Ishikawa (cell line): ENCODE data around the gene TGFBI.

ENCODE experiments used
- FOXM1 ChIP-seq: IDR thresholded peaks from 2 replicates; pipeline ENCODE4 v1.6.1; 2012; ENCODE audit warnings: low read depth, borderline replicate concordance
- TF ChIP-seq, protein P1 (sequence below): IDR thresholded peaks from 2 replicates; pipeline ENCODE4 v1.6.1; 2012

DNA sequence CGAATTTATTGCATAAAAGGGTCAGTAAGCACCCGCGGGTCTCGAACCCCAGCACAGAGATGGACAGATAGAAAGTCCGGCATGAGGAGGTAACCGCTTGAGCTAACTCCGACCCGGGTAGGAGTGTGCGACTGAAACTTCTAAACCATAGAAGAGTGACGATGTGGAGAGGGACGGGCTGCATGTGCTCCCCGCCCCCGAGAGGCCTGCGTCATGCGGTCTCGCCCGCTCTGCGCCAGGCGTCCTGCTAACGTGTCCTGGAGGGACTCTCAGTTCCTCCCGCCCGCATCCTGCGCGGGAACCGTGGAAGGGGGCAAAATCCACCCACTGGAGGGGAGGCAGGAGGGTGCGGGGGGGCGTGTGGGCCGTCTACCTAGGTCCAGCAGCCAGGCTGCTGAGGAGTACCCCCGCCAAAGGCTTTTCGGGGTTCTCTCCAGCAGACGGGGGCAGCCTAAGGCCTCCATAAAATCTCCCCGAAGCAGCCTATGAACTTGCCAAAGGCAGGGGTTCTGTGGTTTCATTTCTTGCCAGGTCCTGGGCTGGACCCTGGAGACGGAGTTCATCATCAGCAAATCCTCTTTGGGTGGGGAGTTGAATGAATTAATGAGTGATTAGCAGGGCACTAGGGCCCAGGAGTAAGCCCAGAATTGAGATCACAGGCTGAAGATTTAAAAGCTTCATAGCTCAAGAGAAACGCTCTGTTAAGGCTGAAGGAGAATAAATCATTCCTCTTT is 51.9 kb downstream of the TGFBI start:
- TF ChIP-seq FOXM1, result no peak
- TF ChIP-seq, protein P1, sequence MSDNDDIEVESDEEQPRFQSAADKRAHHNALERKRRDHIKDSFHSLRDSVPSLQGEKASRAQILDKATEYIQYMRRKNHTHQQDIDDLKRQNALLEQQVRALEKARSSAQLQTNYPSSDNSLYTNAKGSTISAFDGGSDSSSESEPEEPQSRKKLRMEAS, result peak; percentile 66; the same call in 1 of the 2 replicates
